Activated naive CD4-positive, alpha-beta T cell treated with anti-CD3 and anti-CD28 coated beads for 36 hours (primary cell): ENCODE data around the gene NOS2. TPM values are rescaled to one million over a fixed set of nuclear protein-coding genes. Genes with fewer than 3 reads are reported as not detected.
"Not testable (repeated sequence)": the region's sequence is repeated elsewhere in the genome, so short reads cannot be mapped to it uniquely, and the experiment has no call there.

ENCODE experiments used
- CTCF ChIA-PET: fragments of 350-600 bp; sonication (Branson Sonifier 250); formaldehyde crosslinking; loops from one replicate; lab custom pipeline; 2021; ENCODE audit warnings: antibody characterized with exemption; lab: Charles Lee
- DNase-seq: peaks from one replicate; pipeline ENCODE4 v3.0.0-alpha.2; 2020
- H3K27ac Mint-ChIP-seq: one replicate; pipeline ENCODE4 v1.8.0; 2021; ENCODE audit warnings: mild to moderate bottlenecking, mixed read lengths
- H3K27me3 Mint-ChIP-seq: one replicate; pipeline ENCODE4 v1.8.0; 2021; ENCODE audit warnings: low read depth, mixed read lengths
- H3K36me3 Mint-ChIP-seq: one replicate; pipeline ENCODE4 v1.8.0; 2021; ENCODE audit warnings: low read depth, mixed read lengths
- H3K4me1 Mint-ChIP-seq: one replicate; pipeline ENCODE4 v1.8.0; 2021; ENCODE audit warnings: low read depth, mixed read lengths
- H3K4me3 Mint-ChIP-seq: one replicate; pipeline ENCODE4 v1.8.0; 2021; ENCODE audit warnings: mild to moderate bottlenecking, moderate library complexity, mixed read lengths
- H3K9me3 Mint-ChIP-seq: one replicate; pipeline ENCODE4 v1.8.0; 2021; ENCODE audit warnings: mixed read lengths
- intact Hi-C: fragments of 100-400 bp; cut with micrococcal nuclease; formaldehyde crosslinking; loops from one replicate; pipeline ENCODE4 v1.15.1; 2023
- total RNA-seq, 2 experiments: library from RNA; stranded (reverse); gene quantifications; one replicate each; pipeline ENCODE4 v1.2.3, GENCODE V29; 2021

NOS2 gene
- total RNA-seq, 2 experiments from 2014 or later, result 0.05 to 0.07 TPM

DNA sequence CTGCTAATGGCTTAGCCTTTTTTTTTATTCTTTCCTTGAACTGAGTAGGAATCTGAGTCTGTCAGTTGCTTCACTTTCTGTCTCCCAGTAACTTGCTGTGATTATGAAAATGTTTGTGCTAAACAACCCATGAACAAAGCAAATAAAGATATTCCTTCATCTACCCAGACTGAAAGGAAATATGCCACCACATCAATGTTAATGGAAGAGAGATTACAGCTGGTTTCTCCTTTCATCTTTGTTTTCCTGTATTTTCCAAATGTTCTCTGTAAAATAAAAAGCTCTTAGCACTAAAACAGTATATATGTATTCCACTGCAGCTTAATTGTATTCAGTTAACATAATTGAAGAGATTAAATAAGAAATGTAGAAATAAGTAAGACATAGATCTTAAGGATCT is 67.6 kb downstream of the NOS2 start:
- intact Hi-C loops, H3K27me3 Mint-ChIP-seq, H3K36me3 Mint-ChIP-seq, DNase-seq, H3K27ac Mint-ChIP-seq, H3K9me3 Mint-ChIP-seq, H3K4me3 Mint-ChIP-seq, H3K4me1 Mint-ChIP-seq: not testable (repeated sequence)
- CTCF ChIA-PET, result interaction anchor here (1.2 kb wide), 1 partner anchor 24 kb away, joined by 3 read pairs; no protein-coding TSS in a partner anchor

DNA sequence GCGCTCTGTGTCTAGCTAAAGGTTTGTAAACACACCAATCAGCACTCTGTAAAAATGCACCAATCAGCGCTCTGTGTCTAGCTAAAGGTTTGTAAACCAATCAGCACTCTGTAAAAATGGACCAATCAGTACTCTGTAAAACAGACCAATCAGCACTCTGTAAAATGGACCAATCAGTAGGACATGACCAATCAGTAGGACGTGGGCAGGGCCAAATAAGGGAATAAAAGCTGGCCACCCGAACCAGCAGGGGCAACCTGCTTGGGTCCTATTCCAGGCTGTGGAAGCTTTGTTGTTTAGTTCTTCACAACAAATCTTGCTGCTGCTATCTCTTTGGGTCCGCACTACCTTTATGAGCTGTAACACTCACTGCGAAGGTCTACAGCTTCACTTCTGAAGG is 74.3 kb downstream of the NOS2 start:
- H3K9me3 Mint-ChIP-seq, H3K4me1 Mint-ChIP-seq, H3K4me3 Mint-ChIP-seq, DNase-seq, H3K36me3 Mint-ChIP-seq, H3K27ac Mint-ChIP-seq, intact Hi-C loops, H3K27me3 Mint-ChIP-seq: not testable (repeated sequence)
- CTCF ChIA-PET, result interaction anchor here (0.7 kb wide), 1 partner anchor 131 kb away, joined by 5 read pairs; no protein-coding TSS in a partner anchor

DNA sequence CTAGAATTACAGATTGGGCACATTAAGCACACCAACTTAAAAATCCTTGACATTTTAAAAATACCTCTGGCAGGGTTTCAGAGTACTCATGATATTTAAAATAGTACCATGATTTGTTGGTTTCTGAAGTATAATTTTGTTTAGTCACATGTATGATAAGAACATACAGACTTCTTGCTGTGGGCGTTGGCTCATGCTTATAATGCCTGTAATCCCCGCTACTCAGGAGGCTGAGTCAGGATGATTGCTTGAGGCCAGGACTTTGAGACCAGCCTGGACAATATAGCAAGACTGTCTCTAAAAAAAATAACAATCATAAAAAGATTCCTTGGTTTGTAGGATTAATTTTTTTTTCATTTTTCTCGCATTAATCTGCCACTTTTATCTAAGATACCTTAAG is 78.5 kb downstream of the NOS2 start:
- no peaks in the 10 kb centered on the region for H3K9me3 Mint-ChIP-seq
- intact Hi-C loops, result no loop called here
- H3K4me1 Mint-ChIP-seq, result no peaks in the 10 kb centered on the region

More for the DNA sequence above, 78.5 kb downstream of the NOS2 start:
- Mint-ChIP-seq H3K36me3 (no peaks in the 10 kb centered on the region), H3K27me3 (peaks cover 3% of the 10 kb centered on the region), H3K4me3 (no peak overlapping the region), H3K27ac (no peak overlapping the region)
- no peak for DNase-seq
- CTCF ChIA-PET, result no interaction called here

Other genes with a start within 250 kb of the NOS2 start
- gene LGALS9, start 169.3 kb downstream of the NOS2 start, total RNA-seq, result 10 to 100 TPM; 80.2 to 81.1 TPM
- gene LYRM9, start 92.8 kb upstream of the NOS2 start, total RNA-seq, result 1 to 10 TPM; 5.3 to 6.9 TPM
- 1 to 10 TPM; 8.7 to 8.8 TPM for gene NLK, start 242.1 kb upstream of the NOS2 start, total RNA-seq